OCI-LY7 (cell line): ENCODE data around the gene SAMD15.

Source experiments
- EZH2phosphoT487 ChIP-seq: fragments of 200-600 bp; sonication (generic); IDR thresholded peaks from 2 replicates; pipeline ENCODE4 v1.6.1; 2018; ENCODE audit warnings: low read depth, borderline replicate concordance, mild to moderate bottlenecking, mixed run types, antibody characterized with exemption, low read length, moderate library complexity, mixed read lengths
- TF ChIP-seq, protein P1 (sequence below): fragments of 200-600 bp; sonication (generic); conservative IDR thresholded peaks from 2 replicates; pipeline ENCODE4 v1.5.1; 2014; ENCODE audit warnings: mild to moderate bottlenecking, antibody characterized with exemption, low read length, moderate library complexity, mixed read lengths

DNA sequence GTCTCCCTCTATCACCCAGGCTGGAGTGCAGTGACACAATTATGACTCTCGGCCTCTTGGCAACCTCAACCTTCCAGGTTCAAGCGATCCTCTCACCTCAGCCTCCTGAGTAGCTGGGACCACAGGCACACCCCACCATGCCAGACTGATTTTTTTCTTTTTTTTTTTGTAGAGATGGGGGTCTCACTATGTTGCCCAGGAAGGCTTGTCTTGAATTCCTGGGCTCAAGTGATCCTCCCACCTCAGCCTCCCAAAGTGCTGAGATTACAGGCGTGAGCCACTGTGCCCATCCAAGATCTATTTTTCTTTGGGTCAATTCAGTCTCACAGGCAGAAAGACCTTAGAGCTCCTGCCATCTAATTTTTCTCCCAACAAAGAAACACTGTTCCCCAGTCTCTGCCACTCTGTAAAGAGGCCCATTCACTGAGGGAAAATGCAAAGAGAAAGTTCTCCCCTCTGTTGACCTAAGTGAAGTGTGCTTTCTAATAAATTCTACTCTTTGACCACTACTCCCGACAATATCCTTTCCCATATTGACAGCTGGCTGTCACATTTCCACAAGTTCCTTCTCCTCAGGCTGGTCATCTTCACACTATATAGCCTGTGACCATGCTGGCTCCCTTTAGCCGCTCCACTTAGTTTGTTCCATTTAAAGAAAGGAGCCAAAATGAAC, 23.6 kb upstream of the SAMD15 start:
- TF ChIP-seq, protein P1, sequence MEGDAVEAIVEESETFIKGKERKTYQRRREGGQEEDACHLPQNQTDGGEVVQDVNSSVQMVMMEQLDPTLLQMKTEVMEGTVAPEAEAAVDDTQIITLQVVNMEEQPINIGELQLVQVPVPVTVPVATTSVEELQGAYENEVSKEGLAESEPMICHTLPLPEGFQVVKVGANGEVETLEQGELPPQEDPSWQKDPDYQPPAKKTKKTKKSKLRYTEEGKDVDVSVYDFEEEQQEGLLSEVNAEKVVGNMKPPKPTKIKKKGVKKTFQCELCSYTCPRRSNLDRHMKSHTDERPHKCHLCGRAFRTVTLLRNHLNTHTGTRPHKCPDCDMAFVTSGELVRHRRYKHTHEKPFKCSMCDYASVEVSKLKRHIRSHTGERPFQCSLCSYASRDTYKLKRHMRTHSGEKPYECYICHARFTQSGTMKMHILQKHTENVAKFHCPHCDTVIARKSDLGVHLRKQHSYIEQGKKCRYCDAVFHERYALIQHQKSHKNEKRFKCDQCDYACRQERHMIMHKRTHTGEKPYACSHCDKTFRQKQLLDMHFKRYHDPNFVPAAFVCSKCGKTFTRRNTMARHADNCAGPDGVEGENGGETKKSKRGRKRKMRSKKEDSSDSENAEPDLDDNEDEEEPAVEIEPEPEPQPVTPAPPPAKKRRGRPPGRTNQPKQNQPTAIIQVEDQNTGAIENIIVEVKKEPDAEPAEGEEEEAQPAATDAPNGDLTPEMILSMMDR, result no peak
- no peak for TF ChIP-seq EZH2phosphoT487
